Measurements from ENCODE around the gene FAM78B. TPM values are rescaled to one million over a fixed set of nuclear protein-coding genes. Genes with fewer than 3 reads are reported as not detected.
A peak's percentile ranks its signal among the peaks of the same experiment; 100 is the strongest.

Gene FAM78B
- total RNA-seq, 2 donors from 2014 or later: 0.47 TPM; not detected in 1

DNA sequence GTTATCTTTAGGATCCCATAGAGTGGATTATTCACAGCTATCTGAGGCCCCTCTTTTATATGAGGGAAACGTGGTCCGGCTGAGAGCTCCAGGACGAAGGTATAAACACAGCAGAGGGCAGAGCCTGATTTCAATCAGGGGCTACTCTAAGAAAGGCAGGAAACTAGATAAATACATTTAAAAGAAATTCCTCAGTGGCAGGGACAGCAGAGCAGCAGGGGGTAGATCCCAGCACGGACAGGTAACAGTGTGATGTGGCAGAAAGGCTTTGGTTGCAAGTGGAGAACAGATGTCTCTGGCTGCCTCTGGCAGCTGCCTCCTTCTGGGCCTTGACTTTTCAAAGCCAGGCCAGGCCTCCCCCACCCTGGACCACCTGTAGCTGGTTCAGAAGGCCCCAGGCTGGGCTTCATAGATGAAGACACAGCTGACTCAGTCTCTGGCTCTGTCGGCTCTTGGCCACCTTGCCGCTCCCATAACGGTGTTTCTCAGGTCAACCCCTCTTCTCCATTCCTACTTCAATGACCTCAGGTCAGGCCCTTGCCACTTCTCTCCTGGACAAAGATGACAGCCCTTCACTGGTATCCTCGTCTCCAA lies 43.8 kb downstream of the FAM78B start:
- no peaks in the 10 kb centered on the region for H3K36me3 Mint-ChIP-seq

DNA sequence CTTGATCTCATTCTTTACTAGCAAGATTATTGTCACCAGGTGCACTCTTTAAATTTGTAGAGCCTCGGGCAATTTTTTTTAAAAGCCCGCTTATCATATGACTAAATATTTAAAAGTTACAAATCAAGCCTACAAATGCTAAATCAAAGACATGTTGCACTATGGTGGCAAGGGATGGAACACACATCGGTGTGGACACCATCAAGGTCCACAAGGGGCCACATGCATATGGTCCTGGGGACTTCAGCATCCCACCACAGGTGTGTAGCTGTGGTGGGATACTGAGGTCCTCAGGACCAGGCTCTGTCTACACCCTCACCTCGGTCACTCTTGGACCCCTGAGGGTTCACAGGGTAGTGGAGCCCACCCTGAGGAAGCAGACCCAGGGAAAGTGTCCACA lies 45.8 kb downstream of the FAM78B start:
- DNase-seq (ENCODE audit: low spot score) (no peak), ATAC-seq (peak; percentile 10 to 59)
- Mint-ChIP-seq H3K27ac (no peak overlapping the region), H3K36me3 (no peaks in the 10 kb centered on the region), H3K27me3 (peaks cover 11 to 19% of the 10 kb centered on the region in 2 donors), H3K4me1 (ENCODE audit: low read depth in 2 of 2) (no peaks in the 10 kb centered on the region), H3K4me3 (no peak overlapping the region), H3K9me3 (no peaks in the 10 kb centered on the region)

More for the DNA sequence above, 43.8 kb downstream of the FAM78B start:
- Mint-ChIP-seq H3K4me1 (ENCODE audit: low read depth in 2 of 2) (no peaks in the 10 kb centered on the region), H3K27ac (no peak overlapping the region), H3K9me3 (no peaks in the 10 kb centered on the region), H3K4me3 (no peak overlapping the region), H3K27me3 (peaks cover 10 to 12% of the 10 kb centered on the region in 2 donors)
- ATAC-seq (no peak), DNase-seq (ENCODE audit: low spot score) (no peak)

DNA sequence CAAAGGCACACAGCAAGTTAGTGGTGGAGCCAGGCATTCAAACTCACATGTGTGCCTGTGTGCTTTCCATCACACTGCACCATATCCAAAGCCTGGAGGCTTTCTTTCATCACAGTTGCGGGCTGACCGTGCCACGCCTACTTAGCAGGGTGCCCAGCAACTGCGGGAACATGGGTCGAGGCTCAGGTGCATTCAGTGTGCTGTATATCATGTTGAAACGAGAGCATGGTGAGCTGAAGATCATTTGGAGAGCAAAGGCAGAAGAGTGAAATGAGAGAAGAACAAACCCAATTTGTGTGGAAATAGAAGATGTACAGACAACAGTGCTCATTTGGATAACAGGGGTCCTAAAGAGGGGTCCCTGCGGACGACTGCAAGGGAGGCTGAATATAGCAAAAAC lies 46.5 kb downstream of the FAM78B start:
- Mint-ChIP-seq H3K27me3 (peaks cover 11 to 19% of the 10 kb centered on the region in 2 donors), H3K36me3 (no peaks in the 10 kb centered on the region), H3K27ac (no peak overlapping the region), H3K4me3 (no peak overlapping the region), H3K9me3 (no peaks in the 10 kb centered on the region), H3K4me1 (ENCODE audit: low read depth in 2 of 2) (no peaks in the 10 kb centered on the region)
- ATAC-seq: no peak
- DNase-seq (ENCODE audit: low spot score): no peak

DNA sequence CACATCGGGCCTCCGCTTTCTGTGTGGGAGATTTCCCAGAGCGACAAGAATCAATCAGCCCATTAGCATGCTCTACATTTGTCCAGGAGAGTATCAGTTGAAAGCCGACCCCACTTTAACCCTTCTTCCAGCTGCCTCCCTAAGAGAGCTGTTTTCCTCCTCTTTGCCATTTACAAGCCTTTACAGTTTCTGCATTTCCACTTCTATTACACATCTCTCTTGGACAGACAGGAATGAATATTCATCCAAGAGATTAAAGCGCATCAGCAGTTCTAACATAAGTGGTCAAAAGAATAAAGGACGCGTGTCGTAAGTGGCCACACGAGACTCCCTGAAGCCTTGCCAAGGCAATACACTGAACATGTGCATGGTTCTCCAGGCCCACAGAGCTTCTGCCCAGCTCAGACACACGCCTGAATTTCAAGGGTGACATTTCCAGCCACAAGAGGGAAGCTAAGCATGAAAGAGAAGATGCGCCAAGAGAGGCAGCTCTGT lies 47.3 kb downstream of the FAM78B start:
- Mint-ChIP-seq H3K27me3 (peaks cover 11 to 19% of the 10 kb centered on the region in 2 donors), H3K4me1 (ENCODE audit: low read depth in 2 of 2) (no peaks in the 10 kb centered on the region), H3K36me3 (no peaks in the 10 kb centered on the region), H3K9me3 (no peaks in the 10 kb centered on the region), H3K27ac (no peak overlapping the region), H3K4me3 (no peak overlapping the region)
- DNase-seq (ENCODE audit: low spot score): no peak
- no peak for ATAC-seq

DNA sequence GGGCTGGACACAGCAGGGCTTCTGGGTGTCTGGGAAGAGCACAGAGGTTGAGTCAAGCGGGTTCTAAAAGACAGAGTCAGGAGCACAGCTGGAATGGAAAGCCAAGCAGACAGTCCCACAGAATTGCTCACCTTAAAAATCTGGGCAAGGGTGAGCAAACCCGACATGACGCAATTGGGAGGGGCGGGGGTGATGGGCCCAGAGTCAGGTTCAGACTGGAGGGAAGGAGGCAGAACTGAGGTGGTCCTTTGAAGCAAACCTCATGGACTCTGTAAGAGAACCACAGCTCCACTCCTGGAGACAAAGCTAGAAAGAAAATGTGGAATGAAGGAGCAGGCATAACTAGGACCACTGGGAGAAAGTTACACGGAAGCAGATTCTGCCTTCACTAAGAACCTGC lies 49.0 kb downstream of the FAM78B start:
- Mint-ChIP-seq H3K4me3 (no peak overlapping the region), H3K4me1 (ENCODE audit: low read depth in 2 of 2) (no peaks in the 10 kb centered on the region), H3K27me3 (peaks cover 11 to 19% of the 10 kb centered on the region in 2 donors), H3K9me3 (no peaks in the 10 kb centered on the region), H3K36me3 (no peaks in the 10 kb centered on the region), H3K27ac (no peak overlapping the region)
- DNase-seq (ENCODE audit: low spot score) (no peak), ATAC-seq (no peak)

DNA sequence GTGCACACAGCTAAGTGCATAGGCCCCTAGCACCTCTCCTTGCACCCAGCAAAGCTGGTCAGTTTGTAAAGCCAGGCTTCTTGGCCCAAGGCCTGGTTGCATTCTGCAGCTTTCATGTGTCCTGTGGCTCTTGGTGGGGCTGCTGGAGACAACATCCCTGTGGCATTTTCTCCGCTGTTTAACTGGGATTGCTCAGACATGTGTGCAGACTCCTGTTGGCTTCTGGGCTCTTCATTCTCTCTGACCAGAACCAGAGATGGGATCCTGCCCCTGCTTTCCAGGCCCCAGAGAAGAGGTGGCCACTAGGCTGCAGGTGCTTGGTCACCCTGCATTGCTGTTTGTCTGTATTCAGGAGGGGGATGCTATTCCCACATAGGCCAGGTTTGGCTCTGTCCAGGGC lies 50.8 kb downstream of the FAM78B start:
- no peak overlapping the region for H3K27ac Mint-ChIP-seq
- no peak overlapping the region for H3K4me3 Mint-ChIP-seq
- no peak for DNase-seq (ENCODE audit: low spot score)
- H3K27me3 Mint-ChIP-seq: peaks cover 11 to 19% of the 10 kb centered on the region in 2 donors
- no peaks in the 10 kb centered on the region for H3K36me3 Mint-ChIP-seq
- no peak for ATAC-seq
- H3K4me1 Mint-ChIP-seq (ENCODE audit: low read depth in 2 of 2): no peaks in the 10 kb centered on the region
- H3K9me3 Mint-ChIP-seq: no peaks in the 10 kb centered on the region

DNA sequence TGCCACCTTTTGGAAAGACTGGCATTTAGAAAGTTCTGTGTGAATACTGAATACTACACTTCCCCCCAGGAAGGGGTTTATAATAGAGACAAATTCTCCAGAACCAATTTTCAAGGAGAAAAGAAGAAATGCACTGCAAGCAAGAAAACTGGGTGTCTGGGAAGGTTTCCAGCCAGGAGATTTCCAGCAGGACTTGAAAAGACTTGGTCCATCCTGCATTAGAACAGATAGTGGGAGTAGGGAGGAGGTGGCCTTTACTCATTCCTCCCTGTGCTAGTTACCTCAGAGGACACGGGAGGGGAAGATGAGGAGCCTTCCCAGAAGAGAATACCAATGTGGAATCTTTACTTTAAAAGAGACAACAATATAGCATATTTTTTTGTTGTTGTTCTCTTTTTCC lies 52.4 kb downstream of the FAM78B start:
- peaks cover 9 to 15% of the 10 kb centered on the region in 2 donors for H3K27me3 Mint-ChIP-seq
- no peaks in the 10 kb centered on the region for H3K4me1 Mint-ChIP-seq (ENCODE audit: low read depth in 2 of 2)
- no peak for DNase-seq (ENCODE audit: low spot score)
- H3K9me3 Mint-ChIP-seq: no peaks in the 10 kb centered on the region
- no peak overlapping the region for H3K4me3 Mint-ChIP-seq
- no peak for ATAC-seq
- H3K27ac Mint-ChIP-seq: no peak overlapping the region
- H3K36me3 Mint-ChIP-seq: no peaks in the 10 kb centered on the region

GRCh38 chr1:166113630-166114029 lies 53.2 kb downstream of the FAM78B start:
- Mint-ChIP-seq H3K27me3 (peaks cover 4 to 7% of the 10 kb centered on the region in 2 donors), H3K27ac (no peak overlapping the region), H3K4me3 (no peak overlapping the region), H3K9me3 (no peaks in the 10 kb centered on the region), H3K4me1 (ENCODE audit: low read depth in 2 of 2) (no peaks in the 10 kb centered on the region), H3K36me3 (no peaks in the 10 kb centered on the region)
- DNase-seq (ENCODE audit: low spot score): no peak
- ATAC-seq: peak in 1 of 2 donors; percentile 50

DNA sequence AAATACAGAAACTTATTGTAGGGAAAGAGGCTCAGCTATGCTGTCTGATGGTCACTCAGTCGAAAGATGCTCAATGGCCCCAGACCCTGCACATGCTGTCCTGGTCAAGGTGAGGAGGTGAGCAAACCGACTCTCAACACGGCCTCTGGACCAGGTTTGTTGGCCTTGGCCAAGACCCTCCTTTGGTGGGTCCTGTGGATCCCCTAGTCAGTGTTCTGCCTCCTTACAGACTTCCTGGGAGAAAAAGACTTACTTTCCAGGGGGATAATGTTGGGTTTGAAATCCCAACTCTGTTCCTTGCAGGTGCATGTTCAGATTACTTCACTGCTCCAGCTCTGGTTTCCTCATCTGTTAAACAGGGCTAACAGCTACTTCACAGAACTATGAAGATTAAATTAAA lies 53.8 kb downstream of the FAM78B start:
- DNase-seq (ENCODE audit: low spot score): no peak

DNA sequence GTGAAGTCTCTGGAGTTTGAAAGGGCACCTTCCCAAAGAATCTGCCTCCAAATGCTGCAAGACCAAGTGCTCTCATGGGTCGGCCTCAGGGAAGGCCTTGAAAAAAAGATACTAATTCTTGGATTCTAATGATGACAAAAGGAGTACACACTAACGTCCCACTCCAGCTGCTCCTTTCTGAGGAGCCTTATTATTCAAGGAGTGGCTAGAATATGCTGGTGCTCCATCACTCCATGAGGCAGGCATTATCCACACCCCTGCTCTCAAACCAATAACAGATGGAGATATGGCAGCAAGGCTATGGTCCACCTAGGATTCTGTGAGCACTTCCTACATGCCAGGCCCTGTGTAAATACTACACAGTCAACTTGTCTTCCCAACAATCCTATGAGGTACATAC lies 54.4 kb downstream of the FAM78B start:
- Mint-ChIP-seq H3K4me1 (ENCODE audit: low read depth in 2 of 2) (no peaks in the 10 kb centered on the region), H3K27me3 (peaks cover under 1 to 3% of the 10 kb centered on the region in 2 donors), H3K9me3 (no peaks in the 10 kb centered on the region), H3K36me3 (no peaks in the 10 kb centered on the region), H3K4me3 (no peak overlapping the region), H3K27ac (no peak overlapping the region)
- DNase-seq (ENCODE audit: low spot score) (no peak), ATAC-seq (no peak)

More for the DNA sequence above, 53.8 kb downstream of the FAM78B start:
- ATAC-seq: no peak
- Mint-ChIP-seq H3K4me3 (no peak overlapping the region), H3K36me3 (no peaks in the 10 kb centered on the region), H3K27me3 (peaks cover 4 to 7% of the 10 kb centered on the region in 2 donors), H3K27ac (no peak overlapping the region), H3K4me1 (ENCODE audit: low read depth in 2 of 2) (no peaks in the 10 kb centered on the region), H3K9me3 (no peaks in the 10 kb centered on the region)

DNA sequence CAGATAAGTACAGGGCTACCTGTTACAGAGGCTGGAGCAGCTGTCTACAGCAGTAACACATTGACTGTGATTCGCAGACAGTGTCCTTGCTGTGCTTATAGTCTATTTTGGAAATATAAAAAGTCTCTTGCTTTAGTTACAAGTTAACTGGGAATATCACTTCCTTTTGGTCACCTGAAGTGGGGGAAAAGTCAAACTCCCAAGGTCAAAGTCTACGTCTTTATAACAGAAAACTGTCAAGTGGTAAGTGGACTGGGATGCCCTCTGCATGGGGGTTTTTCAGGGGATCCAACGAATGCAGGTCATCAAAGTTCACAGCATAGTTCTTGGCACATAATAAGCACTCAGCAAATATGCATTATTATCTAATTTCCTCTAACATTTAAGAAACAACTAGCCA lies 55.4 kb downstream of the FAM78B start:
- ATAC-seq (no peak), DNase-seq (ENCODE audit: low spot score) (no peak)
- H3K27ac Mint-ChIP-seq: no peak overlapping the region
- no peaks in the 10 kb centered on the region for H3K36me3 Mint-ChIP-seq
- H3K4me3 Mint-ChIP-seq: no peak overlapping the region
- H3K9me3 Mint-ChIP-seq: no peaks in the 10 kb centered on the region
- no peaks in the 10 kb centered on the region for H3K27me3 Mint-ChIP-seq
- no peaks in the 10 kb centered on the region for H3K4me1 Mint-ChIP-seq (ENCODE audit: low read depth in 2 of 2)

- H3K27ac Mint-ChIP-seq: no peak overlapping the region
- no peaks in the 10 kb centered on the region for H3K9me3 Mint-ChIP-seq
- peaks cover 4 to 7% of the 10 kb centered on the region in 2 donors for H3K27me3 Mint-ChIP-seq
- H3K4me1 Mint-ChIP-seq (ENCODE audit: low read depth in 2 of 2): peaks cover 0 to 2% of the 10 kb centered on the region in 2 donors
- no peak overlapping the region for H3K4me3 Mint-ChIP-seq
- DNase-seq (ENCODE audit: low spot score) (no peak), ATAC-seq (no peak)
- no peaks in the 10 kb centered on the region for H3K36me3 Mint-ChIP-seq
These were observed 76.6 kb downstream of the FAM78B start for GRCh38 chr1:166090244-166090643.

GRCh38 chr1:166089804-166090203 lies 77.0 kb downstream of the FAM78B start:
- no peak overlapping the region for H3K4me3 Mint-ChIP-seq
- no peaks in the 10 kb centered on the region for H3K36me3 Mint-ChIP-seq
- ATAC-seq (no peak), DNase-seq (ENCODE audit: low spot score) (no peak)
- no peaks in the 10 kb centered on the region for H3K4me1 Mint-ChIP-seq (ENCODE audit: low read depth in 2 of 2)
- H3K27ac Mint-ChIP-seq: no peak overlapping the region
- no peaks in the 10 kb centered on the region for H3K9me3 Mint-ChIP-seq
- peaks cover 4 to 7% of the 10 kb centered on the region in 2 donors for H3K27me3 Mint-ChIP-seq

DNA sequence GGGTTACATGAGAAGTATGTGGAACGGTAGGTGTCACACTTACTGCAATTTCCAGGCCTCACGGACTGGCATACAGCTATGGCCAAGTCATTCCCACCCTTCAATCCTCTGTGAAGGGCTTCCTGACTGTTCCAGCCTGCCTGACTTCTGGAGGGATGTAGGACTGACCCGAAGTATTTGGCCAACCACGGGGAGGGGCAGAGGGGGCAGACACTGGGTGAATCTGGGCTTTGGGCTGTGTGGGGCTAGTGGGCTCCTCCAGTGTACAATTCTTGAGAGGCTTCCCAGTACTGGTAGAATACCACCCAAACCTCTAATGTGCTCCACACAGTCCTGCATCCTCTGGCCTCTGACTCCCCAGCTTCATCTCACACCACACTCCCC lies 78.2 kb downstream of the FAM78B start:
- no peak overlapping the region for H3K27ac Mint-ChIP-seq
- DNase-seq (ENCODE audit: low spot score) (no peak), ATAC-seq (no peak)
- peaks cover 6 to 7% of the 10 kb centered on the region in 2 donors for H3K27me3 Mint-ChIP-seq
- no peak overlapping the region for H3K4me3 Mint-ChIP-seq
- H3K9me3 Mint-ChIP-seq: no peaks in the 10 kb centered on the region
- H3K4me1 Mint-ChIP-seq (ENCODE audit: low read depth in 2 of 2): no peaks in the 10 kb centered on the region
- H3K36me3 Mint-ChIP-seq: no peaks in the 10 kb centered on the region
